ENCODE data around the gene ZNF839.

The ZNF839 gene

DNA sequence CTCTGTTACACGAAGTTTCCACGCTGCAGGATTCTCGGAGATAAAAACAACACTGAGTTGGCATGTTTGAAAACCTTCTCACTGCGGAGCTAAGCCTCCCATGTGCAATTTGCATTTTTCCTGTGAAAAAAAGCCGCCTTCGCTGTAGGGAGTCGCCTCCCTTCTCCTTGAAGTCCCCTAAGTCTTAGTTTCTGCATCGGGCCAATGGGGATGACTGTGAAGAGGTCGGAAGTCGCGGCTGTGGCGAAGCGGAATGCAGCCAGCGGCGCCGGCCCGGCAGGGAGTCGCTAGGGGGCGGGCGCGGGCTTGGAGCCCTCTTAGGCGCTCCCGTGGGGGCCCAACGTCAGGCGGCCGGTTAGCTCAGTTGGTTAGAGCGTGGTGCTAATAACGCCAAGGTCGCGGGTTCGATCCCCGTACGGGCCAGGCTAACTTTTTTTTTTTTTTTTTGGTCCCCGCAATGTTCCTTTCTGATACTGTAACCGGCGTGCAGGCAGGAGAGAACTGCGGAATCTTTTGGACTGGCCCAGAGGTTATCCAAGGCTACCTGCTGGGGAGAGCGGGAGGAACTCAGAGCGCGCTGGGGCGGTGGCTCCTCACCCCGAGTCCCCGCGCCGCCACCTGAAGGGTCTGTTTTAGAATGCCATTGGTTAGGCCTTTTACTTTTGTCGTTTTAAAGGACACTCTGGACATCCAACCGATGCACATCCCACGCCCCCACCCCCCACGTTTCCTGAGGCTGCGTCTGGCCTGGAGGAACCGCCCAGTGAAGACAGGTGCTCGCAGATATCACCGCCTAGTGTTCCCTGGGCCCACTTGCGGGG lies 2.6 kb upstream of the ZNF839 start (continued):
- TF ChIP-seq, protein P1, sequence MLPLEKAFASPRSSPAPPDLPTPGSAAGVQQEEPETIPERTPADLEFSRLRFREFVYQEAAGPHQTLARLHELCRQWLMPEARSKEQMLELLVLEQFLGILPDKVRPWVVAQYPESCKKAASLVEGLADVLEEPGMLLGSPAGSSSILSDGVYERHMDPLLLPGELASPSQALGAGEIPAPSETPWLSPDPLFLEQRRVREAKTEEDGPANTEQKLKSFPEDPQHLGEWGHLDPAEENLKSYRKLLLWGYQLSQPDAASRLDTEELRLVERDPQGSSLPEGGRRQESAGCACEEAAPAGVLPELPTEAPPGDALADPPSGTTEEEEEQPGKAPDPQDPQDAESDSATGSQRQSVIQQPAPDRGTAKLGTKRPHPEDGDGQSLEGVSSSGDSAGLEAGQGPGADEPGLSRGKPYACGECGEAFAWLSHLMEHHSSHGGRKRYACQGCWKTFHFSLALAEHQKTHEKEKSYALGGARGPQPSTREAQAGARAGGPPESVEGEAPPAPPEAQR (tag by site-specific recombination; IDR thresholded peaks at IDR 0.05), result peak; percentile 94
- TF ChIP-seq ZNF561 (tag by site-specific recombination; IDR thresholded peaks at IDR 0.05; ENCODE audit: borderline replicate concordance) (peak; percentile 95), ZFP37 (tag by site-specific recombination; IDR thresholded peaks at IDR 0.05) (peak; percentile 88; the same call in 1 of the 2 replicates), ZBTB17 (tag by site-specific recombination; IDR thresholded peaks at IDR 0.05) (peak; percentile 98), ZNF654 (tag by site-specific recombination; IDR thresholded peaks at IDR 0.05; ENCODE audit: low read depth) (peak; percentile 14), ZBTB20 (tag by site-specific recombination; IDR thresholded peaks at IDR 0.05) (no peak), ZNF830 (tag by site-specific recombination; IDR thresholded peaks at IDR 0.05; ENCODE audit: low read depth) (no peak), ZNF292 (tag by site-specific recombination; IDR thresholded peaks at IDR 0.05; ENCODE audit: borderline replicate concordance, low read depth) (no peak), ZNF2 (tag by site-specific recombination; IDR thresholded peaks at IDR 0.05) (peak; percentile 93), OSR2 (tag by site-specific recombination; IDR thresholded peaks at IDR 0.05) (0 out of 2 replicates have a peak, but pooled peaks have one; percentile 14), ZNF324 (tag by site-specific recombination; IDR thresholded peaks at IDR 0.05) (peak; percentile 99), ZBTB21 (tag by site-specific recombination; IDR thresholded peaks at IDR 0.05) (peak; percentile 85), SCRT1 (tag by site-specific recombination; IDR thresholded peaks at IDR 0.05; ENCODE audit: borderline replicate concordance) (no peak), ZNF274 (IDR thresholded peaks at IDR 0.05; ENCODE audit: low read length) (no peak), ZNF274 (tag by site-specific recombination; IDR thresholded peaks at IDR 0.05; ENCODE audit: borderline replicate concordance) (no peak), ZNF626 (tag by site-specific recombination; IDR thresholded peaks at IDR 0.05) (no peak), BCL11A (tag by site-specific recombination; IDR thresholded peaks at IDR 0.05; ENCODE audit: low read depth) (peak; percentile 94), YY1 (tag by site-specific recombination; IDR thresholded peaks at IDR 0.05) (peak; percentile 62), ZNF175 (tag by site-specific recombination; IDR thresholded peaks at IDR 0.05) (no peak), WT1 (tag by site-specific recombination; IDR thresholded peaks at IDR 0.05) (peak; percentile 85), KLF8 (tag by site-specific recombination; IDR thresholded peaks at IDR 0.05) (peak; percentile 97), ZNF600 (tag by site-specific recombination; IDR thresholded peaks at IDR 0.05) (0 out of 2 replicates have a peak, but pooled peaks have one; percentile 33), GLI2 (tag by site-specific recombination; IDR thresholded peaks at IDR 0.05; ENCODE audit: borderline replicate concordance, low read depth) (no peak), ZBTB8A (tag by site-specific recombination; IDR thresholded peaks at IDR 0.05) (peak; percentile 72), ZNF510 (tag by site-specific recombination; IDR thresholded peaks at IDR 0.05; ENCODE audit: insufficient replicate concordance) (no peak), ZNF221 (tag by site-specific recombination; IDR thresholded peaks at IDR 0.05; ENCODE audit: borderline replicate concordance) (no peak), ZNF341 (tag by site-specific recombination; IDR thresholded peaks at IDR 0.05; ENCODE audit: low read depth) (peak; percentile 19; the same call in 1 of the 2 replicates), ZEB2 (tag by site-specific recombination; IDR thresholded peaks at IDR 0.05) (peak; percentile 97), ZNF585B (tag by site-specific recombination; IDR thresholded peaks at IDR 0.05) (no peak), ZNF404 (tag by site-specific recombination; IDR thresholded peaks at IDR 0.05) (no peak)
- TF ChIP-seq, protein P2, sequence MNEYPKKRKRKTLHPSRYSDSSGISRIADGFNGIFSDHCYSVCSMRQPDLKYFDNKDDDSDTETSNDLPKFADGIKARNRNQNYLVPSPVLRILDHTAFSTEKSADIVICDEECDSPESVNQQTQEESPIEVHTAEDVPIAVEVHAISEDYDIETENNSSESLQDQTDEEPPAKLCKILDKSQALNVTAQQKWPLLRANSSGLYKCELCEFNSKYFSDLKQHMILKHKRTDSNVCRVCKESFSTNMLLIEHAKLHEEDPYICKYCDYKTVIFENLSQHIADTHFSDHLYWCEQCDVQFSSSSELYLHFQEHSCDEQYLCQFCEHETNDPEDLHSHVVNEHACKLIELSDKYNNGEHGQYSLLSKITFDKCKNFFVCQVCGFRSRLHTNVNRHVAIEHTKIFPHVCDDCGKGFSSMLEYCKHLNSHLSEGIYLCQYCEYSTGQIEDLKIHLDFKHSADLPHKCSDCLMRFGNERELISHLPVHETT (tag by site-specific recombination; IDR thresholded peaks at IDR 0.05), result peak; percentile 98
- TF ChIP-seq, protein P3, sequence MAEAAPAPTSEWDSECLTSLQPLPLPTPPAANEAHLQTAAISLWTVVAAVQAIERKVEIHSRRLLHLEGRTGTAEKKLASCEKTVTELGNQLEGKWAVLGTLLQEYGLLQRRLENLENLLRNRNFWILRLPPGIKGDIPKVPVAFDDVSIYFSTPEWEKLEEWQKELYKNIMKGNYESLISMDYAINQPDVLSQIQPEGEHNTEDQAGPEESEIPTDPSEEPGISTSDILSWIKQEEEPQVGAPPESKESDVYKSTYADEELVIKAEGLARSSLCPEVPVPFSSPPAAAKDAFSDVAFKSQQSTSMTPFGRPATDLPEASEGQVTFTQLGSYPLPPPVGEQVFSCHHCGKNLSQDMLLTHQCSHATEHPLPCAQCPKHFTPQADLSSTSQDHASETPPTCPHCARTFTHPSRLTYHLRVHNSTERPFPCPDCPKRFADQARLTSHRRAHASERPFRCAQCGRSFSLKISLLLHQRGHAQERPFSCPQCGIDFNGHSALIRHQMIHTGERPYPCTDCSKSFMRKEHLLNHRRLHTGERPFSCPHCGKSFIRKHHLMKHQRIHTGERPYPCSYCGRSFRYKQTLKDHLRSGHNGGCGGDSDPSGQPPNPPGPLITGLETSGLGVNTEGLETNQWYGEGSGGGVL (tag by site-specific recombination; IDR thresholded peaks at IDR 0.05), result no peak; the same call in 1 of the 2 replicates
- TF ChIP-seq, protein P4, sequence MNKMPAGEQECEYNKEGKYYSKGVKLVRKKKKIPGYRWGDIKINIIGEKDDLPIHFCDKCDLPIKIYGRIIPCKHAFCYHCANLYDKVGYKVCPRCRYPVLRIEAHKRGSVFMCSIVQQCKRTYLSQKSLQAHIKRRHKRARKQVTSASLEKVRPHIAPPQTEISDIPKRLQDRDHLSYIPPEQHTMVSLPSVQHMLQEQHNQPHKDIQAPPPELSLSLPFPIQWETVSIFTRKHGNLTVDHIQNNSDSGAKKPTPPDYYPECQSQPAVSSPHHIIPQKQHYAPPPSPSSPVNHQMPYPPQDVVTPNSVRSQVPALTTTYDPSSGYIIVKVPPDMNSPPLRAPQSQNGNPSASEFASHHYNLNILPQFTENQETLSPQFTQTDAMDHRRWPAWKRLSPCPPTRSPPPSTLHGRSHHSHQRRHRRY (tag by site-specific recombination; IDR thresholded peaks at IDR 0.05), result no peak
- TF ChIP-seq, protein P5, sequence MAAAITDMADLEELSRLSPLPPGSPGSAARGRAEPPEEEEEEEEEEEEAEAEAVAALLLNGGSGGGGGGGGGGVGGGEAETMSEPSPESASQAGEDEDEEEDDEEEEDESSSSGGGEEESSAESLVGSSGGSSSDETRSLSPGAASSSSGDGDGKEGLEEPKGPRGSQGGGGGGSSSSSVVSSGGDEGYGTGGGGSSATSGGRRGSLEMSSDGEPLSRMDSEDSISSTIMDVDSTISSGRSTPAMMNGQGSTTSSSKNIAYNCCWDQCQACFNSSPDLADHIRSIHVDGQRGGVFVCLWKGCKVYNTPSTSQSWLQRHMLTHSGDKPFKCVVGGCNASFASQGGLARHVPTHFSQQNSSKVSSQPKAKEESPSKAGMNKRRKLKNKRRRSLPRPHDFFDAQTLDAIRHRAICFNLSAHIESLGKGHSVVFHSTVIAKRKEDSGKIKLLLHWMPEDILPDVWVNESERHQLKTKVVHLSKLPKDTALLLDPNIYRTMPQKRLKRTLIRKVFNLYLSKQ (tag by site-specific recombination; IDR thresholded peaks at IDR 0.05; ENCODE audit: borderline replicate concordance), result no peak
